Bronchial epithelial cell (primary cell): ENCODE results near the gene EYA2. TPM values are rescaled to one million over a fixed set of nuclear protein-coding genes. Genes with fewer than 3 reads are reported as not detected.

Experiments
- DNase-seq: peaks from one replicate; pipeline ENCODE4 v3.0.0-alpha.2; 2010; ENCODE audit warnings: low read depth
- FAIRE-seq: peaks from 2 replicates; lab custom pipeline; 2011; peaks lifted over from hg19 to GRCh38; lab: Jason Lieb, UNC
- H3K27me3 ChIP-seq: 2 replicates; pipeline ENCODE4 v1.5.1; 2011; ENCODE audit warnings: low read length; ENCODE audit not compliant: control insufficient read depth, insufficient read depth
- H3K36me3 ChIP-seq: 2 replicates; pipeline ENCODE4 v1.5.1; 2011; ENCODE audit warnings: low read length; ENCODE audit not compliant: control insufficient read depth, insufficient read depth
- H3K4me3 ChIP-seq: 2 replicates; pipeline ENCODE4 v1.5.1; 2011; ENCODE audit warnings: mild to moderate bottlenecking, low read depth, low read length, control low read depth
- CTCF ChIP-seq: IDR thresholded peaks from 2 replicates; pipeline ENCODE4 v1.5.1; 2011; ENCODE audit warnings: mild to moderate bottlenecking, moderate library complexity, low read length, control low read depth, inconsistent platforms; ENCODE audit not compliant: insufficient read depth, severe bottlenecking
- total RNA-seq: library from RNA; depleted of rRNA; stranded (reverse); fragments of >200 nt; gene quantifications from 2 replicates; pipeline ENCODE4 v1.2.1, GENCODE V29; 2014

EYA2 gene
- total RNA-seq, 1 donor from 2014 or later: 8.4 TPM

GRCh38 chr20:47093320-47093966, 198.8 kb downstream of the EYA2 start:
- no peak for DNase-seq
- H3K36me3 ChIP-seq: peaks cover 13% of the 10 kb centered on the region

GRCh38 chr20:47095690-47096089, 201.0 kb downstream of the EYA2 start:
- H3K36me3 ChIP-seq: peaks cover 12% of the 10 kb centered on the region
- DNase-seq (no peak), FAIRE-seq (no peak)
- no peak for TF ChIP-seq CTCF
- H3K4me3 ChIP-seq: no peak overlapping the region
- H3K27me3 ChIP-seq: no peaks in the 10 kb centered on the region

More at GRCh38 chr20:47093320-47093966, 198.8 kb downstream of the EYA2 start:
- Histone ChIP-seq H3K4me3 (no peak overlapping the region), H3K27me3 (no peaks in the 10 kb centered on the region)
- no peak for TF ChIP-seq CTCF
- FAIRE-seq: no peak

- DNase-seq (no peak), FAIRE-seq (no peak)
- Histone ChIP-seq H3K4me3 (no peak overlapping the region), H3K27me3 (no peaks in the 10 kb centered on the region), H3K36me3 (peaks cover 9% of the 10 kb centered on the region)
- no peak for TF ChIP-seq CTCF
Observed at GRCh38 chr20:47097691-47098622, 203.3 kb downstream of the EYA2 start.

GRCh38 chr20:47099093-47099492, 204.4 kb downstream of the EYA2 start:
- FAIRE-seq: no peak
- Histone ChIP-seq H3K27me3 (no peaks in the 10 kb centered on the region), H3K36me3 (peaks cover 6% of the 10 kb centered on the region), H3K4me3 (no peak overlapping the region)
- no peak for DNase-seq
- no peak for TF ChIP-seq CTCF

GRCh38 chr20:47099825-47100441, 205.3 kb downstream of the EYA2 start:
- peaks cover 6% of the 10 kb centered on the region for H3K36me3 ChIP-seq
- TF ChIP-seq CTCF: no peak
- FAIRE-seq: no peak
- H3K4me3 ChIP-seq: no peak overlapping the region
- DNase-seq: no peak
- H3K27me3 ChIP-seq: no peaks in the 10 kb centered on the region
